ENCODE measurements around the gene JAKMIP2.
"Not testable (repeated sequence)": the region's sequence is repeated elsewhere in the genome, so short reads cannot be mapped to it uniquely, and the experiment has no call there.

Gene JAKMIP2

DNA sequence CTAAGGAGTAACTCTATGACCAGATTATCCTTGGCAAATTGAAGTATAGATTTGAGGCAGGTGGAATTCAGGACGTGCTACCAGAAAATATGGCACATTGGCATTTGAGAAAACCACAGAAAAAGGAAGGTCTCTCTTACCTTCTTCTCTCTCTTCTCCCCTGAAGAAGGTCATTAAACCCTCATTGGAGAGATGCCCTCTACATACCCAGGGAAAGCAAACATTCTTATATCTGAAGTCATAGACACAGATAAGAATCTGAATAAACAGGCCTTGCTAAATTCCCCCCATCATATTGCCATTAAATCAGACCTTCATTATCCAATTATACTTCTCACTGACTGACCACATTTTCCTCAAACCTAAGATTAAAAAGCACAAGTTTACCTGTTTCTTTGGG, 31.2 kb upstream of the JAKMIP2 start:
- TF ChIP-seq, protein P1, sequence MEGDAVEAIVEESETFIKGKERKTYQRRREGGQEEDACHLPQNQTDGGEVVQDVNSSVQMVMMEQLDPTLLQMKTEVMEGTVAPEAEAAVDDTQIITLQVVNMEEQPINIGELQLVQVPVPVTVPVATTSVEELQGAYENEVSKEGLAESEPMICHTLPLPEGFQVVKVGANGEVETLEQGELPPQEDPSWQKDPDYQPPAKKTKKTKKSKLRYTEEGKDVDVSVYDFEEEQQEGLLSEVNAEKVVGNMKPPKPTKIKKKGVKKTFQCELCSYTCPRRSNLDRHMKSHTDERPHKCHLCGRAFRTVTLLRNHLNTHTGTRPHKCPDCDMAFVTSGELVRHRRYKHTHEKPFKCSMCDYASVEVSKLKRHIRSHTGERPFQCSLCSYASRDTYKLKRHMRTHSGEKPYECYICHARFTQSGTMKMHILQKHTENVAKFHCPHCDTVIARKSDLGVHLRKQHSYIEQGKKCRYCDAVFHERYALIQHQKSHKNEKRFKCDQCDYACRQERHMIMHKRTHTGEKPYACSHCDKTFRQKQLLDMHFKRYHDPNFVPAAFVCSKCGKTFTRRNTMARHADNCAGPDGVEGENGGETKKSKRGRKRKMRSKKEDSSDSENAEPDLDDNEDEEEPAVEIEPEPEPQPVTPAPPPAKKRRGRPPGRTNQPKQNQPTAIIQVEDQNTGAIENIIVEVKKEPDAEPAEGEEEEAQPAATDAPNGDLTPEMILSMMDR (IDR thresholded peaks at IDR 0.05) = no peak
- no peaks in the 10 kb centered on the region for H3K36me3 ChIP-seq (ENCODE audit: control insufficient read depth, insufficient read depth, low read length)

DNA sequence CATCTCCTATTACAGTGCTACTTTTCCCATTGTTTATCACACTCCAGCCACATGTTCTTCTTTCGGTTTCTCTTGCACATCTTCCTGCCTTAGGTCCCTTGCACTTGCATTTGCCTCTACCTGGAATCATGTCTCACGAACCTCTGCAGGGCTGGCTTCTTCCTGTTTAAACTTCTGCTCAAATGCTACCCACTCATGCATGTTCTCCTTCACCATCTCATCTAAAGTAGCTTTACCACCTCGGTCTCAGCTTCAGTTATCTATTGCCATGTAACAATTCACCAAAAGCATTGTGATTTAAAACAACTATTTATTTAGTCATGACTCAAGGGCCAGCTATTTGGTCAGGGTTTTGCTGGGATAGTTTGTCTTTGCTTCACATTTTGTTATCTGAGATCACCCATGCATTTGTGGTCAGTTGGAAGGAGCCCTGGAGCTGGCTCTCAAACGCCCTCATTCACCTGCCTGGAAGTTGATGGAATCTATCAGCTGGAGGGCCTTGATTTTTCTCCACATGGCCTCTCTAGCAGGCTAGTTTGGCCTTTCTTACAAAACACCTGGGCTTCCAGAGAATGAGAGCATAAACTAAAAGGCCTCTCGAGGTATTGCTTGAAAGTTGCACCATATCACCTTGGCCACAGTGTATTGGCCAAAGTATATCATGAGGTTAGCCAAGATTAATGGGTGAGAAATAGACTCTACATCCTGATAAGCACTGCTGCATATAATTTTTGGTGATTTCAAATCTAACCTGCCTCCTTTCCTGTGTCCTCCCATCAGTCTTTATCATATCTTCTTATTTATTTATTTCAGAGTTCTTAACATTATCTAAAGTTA, 27.5 kb upstream of the JAKMIP2 start:
- no peaks in the 10 kb centered on the region for H3K36me3 ChIP-seq (ENCODE audit: control insufficient read depth, insufficient read depth, low read length)
- no peaks in the 10 kb centered on the region for H3K27me3 ChIP-seq (ENCODE audit: control insufficient read depth, insufficient read depth, low read length)
- TF ChIP-seq, protein P1 (IDR thresholded peaks at IDR 0.05) = no peak
- H2AFZ ChIP-seq = no peak overlapping the region
- no peak overlapping the region for H3K4me3 ChIP-seq (ENCODE audit: low read depth, low read length)
- H3K27ac ChIP-seq = no peak overlapping the region
- H3K9ac ChIP-seq = no peak overlapping the region
- no peaks in the 10 kb centered on the region for H3K9me3 ChIP-seq (ENCODE audit: control insufficient read depth, low read length)
- H3K4me2 ChIP-seq (ENCODE audit: low read length) = no peak overlapping the region
- peaks cover 3% of the 10 kb centered on the region for H3K4me1 ChIP-seq
- H3K79me2 ChIP-seq = no peaks in the 10 kb centered on the region

More for the DNA sequence above, 31.2 kb upstream of the JAKMIP2 start:
- no peak overlapping the region for H3K4me2 ChIP-seq (ENCODE audit: low read length)
- H3K4me3 ChIP-seq (ENCODE audit: low read depth, low read length) = no peak overlapping the region
- no peak overlapping the region for H3K9ac ChIP-seq
- peak overlapping the region; percentile 30 for H2AFZ ChIP-seq
- no peak overlapping the region for H3K27ac ChIP-seq
- H3K4me1 ChIP-seq = peaks cover 3% of the 10 kb centered on the region
- H3K27me3 ChIP-seq (ENCODE audit: control insufficient read depth, insufficient read depth, low read length) = no peaks in the 10 kb centered on the region
- H3K79me2 ChIP-seq = no peaks in the 10 kb centered on the region
- H3K9me3 ChIP-seq (ENCODE audit: control insufficient read depth, low read length) = no peaks in the 10 kb centered on the region

DNA sequence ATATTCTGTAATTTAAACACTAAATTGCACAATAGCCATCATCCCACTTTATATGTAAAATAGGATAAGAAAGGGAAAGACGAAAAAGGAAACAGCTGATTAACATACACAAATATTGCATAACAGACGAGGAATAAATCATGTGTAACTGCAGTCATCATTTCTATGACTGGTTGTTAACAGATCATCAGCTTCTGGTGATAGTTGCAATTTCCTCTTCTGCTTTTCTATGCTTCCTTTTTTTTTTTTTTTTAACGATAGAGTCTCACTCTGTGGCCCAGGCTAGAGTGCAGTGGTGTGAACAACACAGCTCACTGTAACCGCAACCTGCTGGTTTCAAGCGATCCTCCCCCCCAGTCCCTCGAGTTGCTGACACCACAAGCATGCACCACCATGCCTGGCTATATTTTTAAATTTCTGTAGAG, 22.5 kb upstream of the JAKMIP2 start:
- Histone ChIP-seq H3K4me3 (ENCODE audit: low read depth, low read length) (no peak overlapping the region), H3K36me3 (ENCODE audit: control insufficient read depth, insufficient read depth, low read length) (no peaks in the 10 kb centered on the region), H3K9me3 (ENCODE audit: control insufficient read depth, low read length) (no peaks in the 10 kb centered on the region), H3K27me3 (ENCODE audit: control insufficient read depth, insufficient read depth, low read length) (no peaks in the 10 kb centered on the region), H3K79me2 (no peaks in the 10 kb centered on the region), H2AFZ (no peak overlapping the region), H3K27ac (no peak overlapping the region), H3K9ac (no peak overlapping the region), H3K4me2 (ENCODE audit: low read length) (peak overlapping the region; percentile 9), H3K4me1 (peaks cover 19% of the 10 kb centered on the region)
- TF ChIP-seq, protein P1 (IDR thresholded peaks at IDR 0.05) = no peak

DNA sequence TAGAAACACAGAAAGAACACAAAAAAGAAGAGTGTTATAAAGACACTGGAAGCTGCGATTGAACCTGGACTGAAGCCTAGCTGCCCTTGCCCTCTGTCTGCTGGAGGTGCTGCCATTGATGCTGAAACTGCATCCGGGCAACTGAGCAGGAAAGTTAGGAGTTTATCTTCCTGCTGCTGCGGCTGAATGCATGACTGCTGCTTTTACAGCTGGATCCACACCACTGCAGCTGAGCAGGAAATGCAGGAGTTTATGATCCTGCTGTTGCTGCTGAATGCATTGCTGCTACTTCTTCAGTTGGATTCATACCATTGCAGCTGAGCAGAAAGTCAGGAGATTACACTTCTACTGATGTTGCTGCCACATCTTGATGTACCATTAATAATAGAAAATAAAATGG, 21.8 kb upstream of the JAKMIP2 start:
- Histone ChIP-seq H3K27ac (peak overlapping the region; percentile 21), H3K79me2 (no peaks in the 10 kb centered on the region), H3K9me3 (ENCODE audit: control insufficient read depth, low read length) (no peaks in the 10 kb centered on the region), H3K4me1 (peaks cover 16% of the 10 kb centered on the region), H3K4me3 (ENCODE audit: low read depth, low read length) (peak overlapping the region; percentile 26), H3K4me2 (ENCODE audit: low read length) (peak overlapping the region; percentile 34), H3K36me3 (ENCODE audit: control insufficient read depth, insufficient read depth, low read length) (no peaks in the 10 kb centered on the region), H3K9ac (no peak overlapping the region), H2AFZ (peak overlapping the region; percentile 15), H3K27me3 (ENCODE audit: control insufficient read depth, insufficient read depth, low read length) (no peaks in the 10 kb centered on the region)
- TF ChIP-seq, protein P1 (IDR thresholded peaks at IDR 0.05) = no peak

DNA sequence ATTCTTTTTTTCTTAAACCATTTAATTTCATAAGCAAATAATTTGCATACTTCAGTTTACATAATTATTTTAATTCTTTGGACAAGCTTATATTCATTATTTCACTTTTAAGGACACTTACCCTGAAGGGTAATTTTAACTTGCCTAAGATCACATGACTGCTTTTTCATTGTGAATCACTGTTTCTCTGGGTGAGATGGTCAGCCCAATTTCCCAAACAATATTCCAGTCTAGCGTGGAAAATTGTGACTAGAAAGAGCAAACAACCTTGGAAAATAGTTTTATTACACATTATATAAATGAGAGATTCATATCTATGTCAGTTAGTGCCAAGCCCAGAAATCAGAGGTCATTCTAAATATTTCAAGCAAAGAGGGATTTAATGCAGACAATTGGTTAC, 21.4 kb upstream of the JAKMIP2 start:
- Histone ChIP-seq H3K4me3 (ENCODE audit: low read depth, low read length) (no peak overlapping the region), H3K79me2 (no peaks in the 10 kb centered on the region), H3K36me3 (ENCODE audit: control insufficient read depth, insufficient read depth, low read length) (no peaks in the 10 kb centered on the region), H2AFZ (peak overlapping the region; percentile 15), H3K9ac (no peak overlapping the region), H3K27me3 (ENCODE audit: control insufficient read depth, insufficient read depth, low read length) (no peaks in the 10 kb centered on the region), H3K9me3 (ENCODE audit: control insufficient read depth, low read length) (no peaks in the 10 kb centered on the region), H3K4me1 (peaks cover 16% of the 10 kb centered on the region), H3K4me2 (ENCODE audit: low read length) (peak overlapping the region; percentile 34), H3K27ac (peak overlapping the region; percentile 21)
- TF ChIP-seq, protein P1 (IDR thresholded peaks at IDR 0.05) = no peak

DNA sequence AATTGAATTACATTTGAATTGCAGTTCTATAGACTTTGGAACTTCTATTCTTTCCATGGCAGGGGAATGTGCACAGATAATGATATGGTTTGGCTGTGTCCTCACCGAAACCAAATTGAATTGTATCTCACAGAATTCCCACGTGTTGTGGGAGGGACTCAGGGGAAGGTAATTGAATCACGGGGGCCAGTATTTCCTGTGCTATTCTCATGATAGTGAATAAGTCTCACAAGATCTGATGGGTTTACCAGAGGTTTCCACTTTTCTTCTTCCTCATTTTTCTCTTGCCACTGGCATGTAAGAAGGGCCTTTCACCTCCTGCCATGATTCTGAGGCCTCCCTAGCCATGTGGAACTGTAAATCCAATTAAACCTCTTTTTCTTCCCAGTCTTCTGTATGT, 20.6 kb upstream of the JAKMIP2 start:
- H3K9ac ChIP-seq; H3K4me3 ChIP-seq (ENCODE audit: low read depth, low read length); H3K36me3 ChIP-seq (ENCODE audit: control insufficient read depth, insufficient read depth, low read length); H2AFZ ChIP-seq; H3K9me3 ChIP-seq (ENCODE audit: control insufficient read depth, low read length); H3K27me3 ChIP-seq (ENCODE audit: control insufficient read depth, insufficient read depth, low read length); H3K27ac ChIP-seq; H3K79me2 ChIP-seq: not testable (repeated sequence)
- Histone ChIP-seq H3K4me1 (peaks cover 16% of the 10 kb centered on the region), H3K4me2 (ENCODE audit: low read length) (peak overlapping the region; percentile 34)
